ENCODE measurements around the gene MPRIP.

MPRIP gene

GRCh38 chr17:17091276-17091675 is 49.0 kb downstream of the MPRIP start:
- in situ Hi-C loops (cut with HindIII; ENCODE audit: low pct_unique_long_range_greater_than_20kb, low sequenced_read_pairs) = no loop called here
- TF ChIP-seq JUND (IDR thresholded peaks at IDR 0.05; ENCODE audit: low read depth) = no peak

GRCh38 chr17:17091856-17092756 is 49.8 kb downstream of the MPRIP start:
- TF ChIP-seq JUND (IDR thresholded peaks at IDR 0.05; ENCODE audit: low read depth) = no peak
- DNase-seq (ENCODE audit: low read depth in 1 of 2, low spot score in 1 of 2) = no peak
- in situ Hi-C loops (cut with HindIII; ENCODE audit: low pct_unique_long_range_greater_than_20kb, low sequenced_read_pairs) = no loop called here

More at GRCh38 chr17:17091276-17091675, 49.0 kb downstream of the MPRIP start:
- DNase-seq (ENCODE audit: low read depth in 1 of 2, low spot score in 1 of 2) = no peak

DNA sequence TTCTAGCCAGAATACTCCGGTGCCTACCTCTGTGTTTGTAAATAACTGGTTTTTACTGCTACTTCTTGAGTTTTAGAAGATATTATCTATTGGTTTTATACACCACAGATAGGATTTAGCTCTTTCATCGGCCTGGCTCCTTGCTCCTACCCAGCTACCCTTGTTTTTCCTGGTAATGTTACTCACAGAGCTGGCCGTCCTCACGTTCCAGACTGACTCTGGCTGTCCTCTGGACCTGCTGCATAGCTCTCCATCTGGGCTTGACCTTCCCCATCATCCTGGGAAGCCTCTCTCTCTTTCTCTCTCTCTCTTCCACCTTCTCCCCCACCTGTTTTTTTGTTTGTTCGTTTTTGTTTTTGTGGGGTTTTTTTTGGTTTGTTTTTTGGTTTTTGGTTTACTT is 51.5 kb downstream of the MPRIP start:
- DNase-seq (ENCODE audit: low read depth in 1 of 2, low spot score in 1 of 2) = no peak
- no peak for TF ChIP-seq JUND (IDR thresholded peaks at IDR 0.05; ENCODE audit: low read depth)
- in situ Hi-C loops (cut with HindIII; ENCODE audit: low pct_unique_long_range_greater_than_20kb, low sequenced_read_pairs) = no loop called here

DNA sequence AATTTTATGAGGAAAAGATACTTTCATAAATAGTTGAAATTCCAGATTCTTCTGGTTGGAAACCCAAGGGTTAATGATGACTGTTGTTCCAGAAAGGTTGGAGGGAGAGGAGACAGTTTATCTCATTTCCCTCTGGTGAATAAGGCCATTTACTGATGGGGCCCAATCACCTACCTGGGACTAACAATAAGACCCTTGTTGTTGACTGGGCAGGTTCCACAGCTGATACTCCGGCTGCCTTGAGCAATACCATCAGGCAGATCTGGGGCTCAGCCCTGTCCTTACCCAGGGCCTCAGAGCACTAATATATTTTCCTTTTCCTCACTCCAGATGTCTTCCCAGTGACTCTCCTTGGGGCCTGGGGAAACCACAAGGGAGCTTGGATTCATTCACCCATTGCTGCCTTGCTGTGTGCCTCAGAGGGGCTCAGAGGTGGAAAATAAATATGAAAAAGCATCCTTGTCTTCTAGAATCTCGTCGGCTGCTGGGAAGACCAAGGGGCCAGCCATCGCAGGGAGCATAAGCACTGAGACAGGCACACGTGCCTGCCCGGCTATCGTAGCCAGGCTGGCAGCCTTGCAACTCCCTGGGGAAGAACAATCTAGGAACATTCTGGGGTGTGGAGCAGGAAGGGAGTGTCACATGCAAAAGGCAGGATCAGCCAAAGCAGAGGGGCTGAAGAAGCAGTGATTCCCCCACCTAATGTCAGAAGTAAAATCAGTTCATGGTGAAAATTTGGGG is 54.4 kb downstream of the MPRIP start:
- no peak for TF ChIP-seq JUND (IDR thresholded peaks at IDR 0.05; ENCODE audit: low read depth)
- in situ Hi-C loops (cut with HindIII; ENCODE audit: low pct_unique_long_range_greater_than_20kb, low sequenced_read_pairs) = no loop called here
- DNase-seq (ENCODE audit: low read depth in 1 of 2, low spot score in 1 of 2) = no peak

- DNase-seq (ENCODE audit: low read depth in 1 of 2, low spot score in 1 of 2) = no peak
- in situ Hi-C loops (cut with HindIII; ENCODE audit: low pct_unique_long_range_greater_than_20kb, low sequenced_read_pairs) = no loop called here
These were observed 55.6 kb downstream of the MPRIP start for GRCh38 chr17:17097763-17098345.

DNA sequence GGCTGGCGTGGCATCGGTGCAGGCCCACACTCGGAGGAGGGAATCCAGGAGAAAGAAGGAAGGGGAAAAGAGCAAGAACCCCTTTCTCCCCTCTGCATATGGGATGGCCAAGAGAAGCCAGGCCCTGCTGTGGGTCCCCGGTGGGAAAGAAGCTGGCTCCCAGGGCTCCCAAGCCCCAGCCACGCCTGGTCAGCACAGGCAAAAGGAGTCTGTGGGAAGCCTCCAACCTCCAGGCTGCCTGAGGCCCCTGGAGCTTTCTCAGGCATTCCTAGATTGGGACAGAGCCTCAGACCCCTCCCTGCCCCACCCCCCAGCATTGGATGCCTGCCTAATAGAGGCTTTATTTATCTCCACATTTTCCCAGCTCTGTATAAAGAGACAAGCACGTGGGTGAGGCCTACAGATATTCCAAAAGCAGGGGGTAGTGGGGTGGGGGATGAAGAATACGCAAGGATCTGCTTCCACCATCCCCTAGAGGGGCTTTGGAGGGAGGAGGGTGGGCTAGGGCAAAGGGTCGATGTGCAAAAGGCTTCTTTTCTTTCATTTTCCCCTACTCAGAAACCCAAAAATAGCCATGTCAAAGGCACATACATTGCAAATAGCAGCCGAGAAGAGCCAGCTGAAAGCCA is 56.4 kb downstream of the MPRIP start:
- DNase-seq (ENCODE audit: low read depth in 1 of 2, low spot score in 1 of 2) = no peak
- in situ Hi-C loops (cut with HindIII; ENCODE audit: low pct_unique_long_range_greater_than_20kb, low sequenced_read_pairs) = no loop called here
- TF ChIP-seq JUND (IDR thresholded peaks at IDR 0.05; ENCODE audit: low read depth) = no peak

More at GRCh38 chr17:17097763-17098345, 55.6 kb downstream of the MPRIP start:
- no peak for TF ChIP-seq JUND (IDR thresholded peaks at IDR 0.05; ENCODE audit: low read depth)

DNA sequence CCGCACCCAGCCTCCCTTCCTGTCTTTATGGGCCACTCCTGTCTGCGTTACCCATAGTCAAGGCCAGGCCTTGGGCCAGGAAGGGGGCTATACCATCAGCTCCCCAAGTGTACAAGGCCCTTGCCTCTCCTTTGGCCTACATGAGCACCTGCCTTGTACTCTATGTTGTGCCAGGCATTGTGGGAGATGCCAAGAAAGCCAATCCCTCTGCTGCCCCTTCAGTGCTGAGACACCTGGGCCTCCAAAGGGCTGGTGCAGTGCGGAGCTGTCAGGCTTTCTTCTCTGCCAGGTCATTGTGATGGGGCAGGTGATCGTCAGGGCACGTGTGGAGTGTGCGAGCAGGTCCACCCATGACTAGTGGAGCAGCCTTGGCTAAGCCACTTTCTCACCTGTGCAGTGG is 59.9 kb downstream of the MPRIP start:
- DNase-seq (ENCODE audit: low read depth in 1 of 2, low spot score in 1 of 2) = no peak
- in situ Hi-C loops (cut with HindIII; ENCODE audit: low pct_unique_long_range_greater_than_20kb, low sequenced_read_pairs) = no loop called here
- no peak for TF ChIP-seq JUND (IDR thresholded peaks at IDR 0.05; ENCODE audit: low read depth)

- in situ Hi-C loops (cut with HindIII; ENCODE audit: low pct_unique_long_range_greater_than_20kb, low sequenced_read_pairs) = no loop called here
- no peak for TF ChIP-seq JUND (IDR thresholded peaks at IDR 0.05; ENCODE audit: low read depth)
- no peak for DNase-seq (ENCODE audit: low read depth in 1 of 2, low spot score in 1 of 2)
These were observed 60.9 kb downstream of the MPRIP start for GRCh38 chr17:17103160-17103559.

GRCh38 chr17:17104036-17104435 is 61.8 kb downstream of the MPRIP start:
- in situ Hi-C loops (cut with HindIII; ENCODE audit: low pct_unique_long_range_greater_than_20kb, low sequenced_read_pairs) = no loop called here

DNA sequence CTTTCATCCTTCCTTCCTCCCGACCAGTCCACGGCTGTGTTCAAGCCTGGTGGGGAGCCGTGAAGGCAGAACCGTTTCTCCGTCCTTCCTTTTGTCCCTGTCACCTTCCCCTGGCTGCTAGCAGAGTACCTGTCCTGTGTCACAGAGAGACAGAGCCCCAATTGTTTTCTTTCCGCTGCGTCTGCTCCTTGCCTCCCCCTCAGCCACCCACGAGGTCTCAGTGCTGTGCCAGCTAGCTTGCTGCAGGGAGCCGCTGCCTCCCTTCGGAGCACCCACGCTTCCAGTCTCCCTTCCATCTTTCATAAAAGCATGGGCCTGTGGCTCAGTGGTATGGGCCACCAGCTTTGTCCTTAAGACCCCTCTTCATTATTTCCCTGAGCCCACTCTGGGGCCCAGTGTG is 62.2 kb downstream of the MPRIP start:
- no peak for TF ChIP-seq JUND (IDR thresholded peaks at IDR 0.05; ENCODE audit: low read depth)
- in situ Hi-C loops (cut with HindIII; ENCODE audit: low pct_unique_long_range_greater_than_20kb, low sequenced_read_pairs) = no loop called here
- no peak for DNase-seq (ENCODE audit: low read depth in 1 of 2, low spot score in 1 of 2)

More at GRCh38 chr17:17104036-17104435, 61.8 kb downstream of the MPRIP start:
- no peak for DNase-seq (ENCODE audit: low read depth in 1 of 2, low spot score in 1 of 2)
- TF ChIP-seq JUND (IDR thresholded peaks at IDR 0.05; ENCODE audit: low read depth) = no peak

DNA sequence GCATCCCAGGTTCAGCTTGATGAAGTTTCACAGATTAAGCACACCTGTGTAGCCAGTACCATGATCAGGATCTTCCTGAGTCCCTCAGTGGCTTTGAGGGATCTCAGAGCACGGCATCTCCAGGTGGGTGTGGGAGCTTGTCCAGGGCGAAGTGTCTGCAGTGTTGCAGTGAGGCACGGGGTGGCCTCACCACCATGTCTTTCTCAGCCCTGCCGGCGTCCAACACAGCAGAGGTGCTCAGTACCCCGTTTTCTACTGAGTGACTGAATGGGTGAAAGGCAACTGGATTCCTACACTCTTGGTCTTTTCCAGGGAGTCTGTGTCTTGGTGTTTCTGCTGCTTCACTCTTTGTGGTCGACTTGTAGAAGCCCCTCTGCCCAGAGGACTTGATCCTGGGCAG is 63.7 kb downstream of the MPRIP start:
- in situ Hi-C loops (cut with HindIII; ENCODE audit: low pct_unique_long_range_greater_than_20kb, low sequenced_read_pairs) = no loop called here
- TF ChIP-seq JUND (IDR thresholded peaks at IDR 0.05; ENCODE audit: low read depth) = no peak
- no peak for DNase-seq (ENCODE audit: low read depth in 1 of 2, low spot score in 1 of 2)

DNA sequence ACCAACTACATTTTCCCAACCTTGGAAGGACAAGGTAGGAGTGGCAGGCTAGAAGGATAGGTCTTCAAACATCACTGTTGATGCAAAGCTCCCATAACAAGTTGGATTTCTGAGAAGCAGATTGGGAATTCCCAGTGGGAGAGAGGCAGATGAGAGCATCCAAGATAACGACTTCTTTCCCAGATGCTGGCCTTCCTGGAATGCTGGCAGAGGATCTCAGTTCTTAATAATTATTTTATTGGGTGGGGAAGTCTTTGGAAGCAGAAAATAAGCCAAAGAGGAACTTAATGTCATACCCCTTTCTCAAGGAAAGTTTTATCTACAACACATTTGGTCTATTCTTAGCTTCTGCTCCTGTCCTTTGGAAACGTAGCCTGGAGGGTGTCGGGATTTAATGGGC is 64.5 kb downstream of the MPRIP start:
- no peak for TF ChIP-seq JUND (IDR thresholded peaks at IDR 0.05; ENCODE audit: low read depth)
- in situ Hi-C loops (cut with HindIII; ENCODE audit: low pct_unique_long_range_greater_than_20kb, low sequenced_read_pairs) = no loop called here
- DNase-seq (ENCODE audit: low read depth in 1 of 2, low spot score in 1 of 2) = no peak
